Effector memory CD4-positive, alpha-beta T cell (primary cell): ENCODE measurements around the gene FNIP2.

Source experiments
- DNase-seq, 3 donors: peaks; one replicate each; pipeline ENCODE4 v3.0.0-alpha.2; 2020
- H3K27ac ChIP-seq: 2 replicates; pipeline ENCODE4 v1.7.0; 2013; ENCODE audit warnings: mild to moderate bottlenecking, low read length, moderate library complexity; ENCODE audit not compliant: insufficient read depth, poor library complexity, severe bottlenecking
- H3K27me3 ChIP-seq: replicated peaks from 2 replicates; pipeline ENCODE4 v1.7.0; 2013; ENCODE audit warnings: mild to moderate bottlenecking, low read length; ENCODE audit not compliant: insufficient read depth, control insufficient read depth, poor library complexity, severe bottlenecking
- H3K36me3 ChIP-seq: 2 replicates; pipeline ENCODE4 v1.7.0; 2013; ENCODE audit warnings: mild to moderate bottlenecking, low read length, moderate library complexity; ENCODE audit not compliant: control insufficient read depth, insufficient read depth
- H3K4me1 ChIP-seq: 2 replicates; pipeline ENCODE4 v1.7.0; 2013; ENCODE audit warnings: low read length, mild to moderate bottlenecking; ENCODE audit not compliant: control insufficient read depth, insufficient read depth, poor library complexity, severe bottlenecking
- H3K4me3 ChIP-seq: 2 replicates; pipeline ENCODE4 v1.7.0; 2013; ENCODE audit warnings: low read length, low read depth, mild to moderate bottlenecking; ENCODE audit not compliant: insufficient read depth, poor library complexity, severe bottlenecking
- H3K9me3 ChIP-seq: 2 replicates; pipeline ENCODE4 v1.7.0; 2013; ENCODE audit warnings: mild to moderate bottlenecking, low read length, moderate library complexity; ENCODE audit not compliant: control insufficient read depth
- total RNA-seq, 3 donors: gene quantifications; one replicate each; lab custom pipeline; 2026; lab: John Stamatoyannopoulos, UW

Gene FNIP2
- total RNA-seq, result 19.5 to 29.4 (median 22.7) reads per million in 3 donors

DNA sequence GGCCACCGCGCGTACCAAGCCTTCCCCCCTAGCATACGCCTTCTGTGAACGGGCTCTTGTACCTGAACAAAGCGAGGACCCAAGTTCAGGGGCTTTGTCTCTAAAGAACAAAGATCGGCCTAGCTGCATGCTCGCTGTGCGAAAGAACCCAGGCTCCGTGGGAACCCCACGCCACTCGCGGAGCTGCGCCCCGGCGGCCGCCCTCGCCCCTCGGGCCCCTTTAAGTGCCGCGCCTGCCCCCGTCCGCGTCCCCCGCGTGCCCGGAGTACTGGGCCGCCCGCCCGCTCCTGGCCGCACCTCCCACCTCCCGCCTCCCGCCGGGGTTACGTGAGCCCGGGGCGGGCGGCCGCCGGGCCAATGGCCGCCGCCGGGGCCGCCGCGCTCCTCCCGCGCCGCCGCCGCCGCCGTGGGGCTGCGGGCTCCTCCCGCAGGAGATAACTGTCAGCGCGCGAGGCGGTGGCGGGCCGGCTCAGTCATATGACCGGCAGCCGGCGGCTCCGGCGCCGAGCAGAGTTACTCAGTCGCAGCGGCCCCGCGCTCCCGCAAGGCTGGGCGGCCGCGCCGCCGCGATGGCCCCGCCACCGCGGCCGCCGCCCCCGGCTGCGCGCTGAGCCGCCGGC, at the start of gene FNIP2:
Gene FNIP2 (plus strand): TSS at position 472 of the 620 bp plus-strand sequence. CDS start 187 bp downstream, outside the sequence.
- peak; percentile 64 to 72 (median 68) for DNase-seq
- peaks cover 4% of the 10 kb centered on the region for H3K4me1 ChIP-seq
- peak within 1 kb of the TSS; percentile 73 for H3K27ac ChIP-seq
- H3K27me3 ChIP-seq, result no peaks in the 10 kb centered on the region
- H3K9me3 ChIP-seq, result no peaks in the 10 kb centered on the region
- H3K4me3 ChIP-seq, result peak within 1 kb of the TSS; percentile 72
- no peaks in the 10 kb centered on the region for H3K36me3 ChIP-seq

DNA sequence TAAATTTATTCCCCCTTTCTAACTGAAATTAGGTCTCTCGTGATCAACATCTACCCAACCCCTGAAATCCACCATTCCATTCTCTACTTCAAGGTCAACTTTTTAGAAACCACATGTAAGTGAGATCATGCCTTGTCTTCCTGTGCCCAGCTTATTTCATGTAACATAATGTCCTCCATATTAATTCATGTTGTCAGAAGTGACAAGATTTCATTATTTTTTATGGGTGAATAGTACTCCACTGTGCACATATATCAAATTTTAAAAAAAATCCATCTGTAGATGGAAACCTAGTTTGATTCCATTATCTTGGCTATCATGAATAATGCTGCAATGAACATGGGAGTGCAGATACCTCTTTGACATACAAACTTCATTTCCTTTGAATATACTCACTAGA, 47.1 kb upstream of the FNIP2 start:
- Histone ChIP-seq H3K4me1 (peaks cover 6% of the 10 kb centered on the region), H3K27ac (peak overlapping the region; percentile 93), H3K27me3 (no peaks in the 10 kb centered on the region), H3K36me3 (peaks cover 33% of the 10 kb centered on the region), H3K9me3 (no peaks in the 10 kb centered on the region), H3K4me3 (no peak overlapping the region)
- no peak for DNase-seq

DNA sequence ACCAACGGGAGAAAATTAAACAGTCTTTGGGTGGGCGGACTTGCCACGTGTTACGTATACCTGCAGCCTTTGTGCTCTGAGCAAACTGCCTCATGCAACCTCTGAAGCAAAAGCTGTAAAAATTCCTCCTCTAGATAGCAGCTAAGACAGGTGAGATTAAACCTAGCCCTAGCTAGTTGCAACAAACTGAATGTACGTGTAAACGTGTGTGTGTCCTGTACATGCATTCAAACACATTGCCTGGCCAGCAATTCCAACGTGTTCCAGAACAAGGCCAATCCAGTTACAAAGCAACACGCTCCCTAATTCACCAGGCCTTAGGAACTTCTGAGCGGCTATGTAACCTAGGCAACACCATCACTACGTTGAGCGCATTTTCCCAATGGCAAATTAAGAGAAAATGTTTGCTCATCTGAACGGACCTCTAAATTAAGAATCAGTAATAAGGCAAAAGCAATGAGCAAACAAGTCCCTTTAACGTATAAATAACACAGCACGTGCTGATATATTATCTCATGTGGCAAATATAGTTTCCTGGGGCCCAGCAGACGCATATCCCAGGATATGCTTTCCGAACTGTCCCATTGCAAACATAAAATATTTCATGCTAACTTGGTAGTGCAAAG, 46.4 kb upstream of the FNIP2 start:
- Histone ChIP-seq H3K27ac (peak overlapping the region; percentile 93), H3K4me1 (peaks cover 6% of the 10 kb centered on the region), H3K27me3 (no peaks in the 10 kb centered on the region), H3K4me3 (peak overlapping the region; percentile 61), H3K9me3 (no peaks in the 10 kb centered on the region), H3K36me3 (peaks cover 27% of the 10 kb centered on the region)
- no peak for DNase-seq

DNA sequence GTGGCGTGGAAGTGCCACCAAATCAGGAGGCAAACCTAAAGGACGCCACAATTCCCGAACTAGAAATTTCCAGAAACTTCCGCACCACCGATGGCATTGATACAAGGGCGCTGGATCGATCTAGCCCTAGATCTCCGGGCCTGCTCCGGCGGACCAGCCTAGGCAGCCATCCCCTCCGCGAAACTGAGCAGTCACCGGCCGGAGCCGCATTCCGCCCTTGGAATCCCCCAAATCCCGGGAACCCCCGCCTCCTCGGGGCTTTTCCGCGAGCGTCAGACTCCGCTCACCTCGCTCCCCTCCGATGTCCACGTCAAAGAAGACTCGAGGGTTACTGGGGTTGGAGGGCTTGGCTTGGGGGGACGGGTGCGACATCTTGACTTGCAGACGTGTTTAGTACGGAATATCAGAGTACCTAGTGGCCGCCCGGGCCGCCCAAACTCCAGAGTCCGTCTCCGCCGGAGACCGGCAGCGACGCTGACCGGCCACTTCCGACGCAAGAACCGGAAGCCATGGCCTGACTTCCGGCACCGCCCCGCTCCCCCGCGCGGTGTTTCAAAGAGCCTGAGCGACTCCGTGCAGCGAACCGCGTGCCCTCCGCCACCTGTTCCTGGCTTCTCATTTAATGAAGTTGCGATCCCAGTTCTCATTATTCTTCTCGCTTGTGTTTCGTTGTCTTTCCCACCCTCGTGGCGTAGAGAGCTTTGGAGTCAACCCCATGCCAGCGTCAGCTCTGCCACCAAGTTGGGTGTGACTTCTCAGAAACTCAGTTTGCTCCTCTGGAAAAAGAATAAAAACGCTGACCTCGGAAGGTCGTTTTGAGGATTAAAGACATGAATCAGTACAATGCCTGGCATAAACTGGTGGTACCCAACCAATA, 45.7 kb upstream of the FNIP2 start, which contains the start of gene PPID:
Gene PPID (minus strand): TSS at position 480 of the 877 bp plus-strand sequence. CDS start 108 bp downstream, at position 372.
- H3K27ac ChIP-seq, result peak within 1 kb of the TSS; percentile 93
- H3K9me3 ChIP-seq, result no peaks in the 10 kb centered on the region
- peaks cover 6% of the 10 kb centered on the region for H3K4me1 ChIP-seq
- peak within 1 kb of the TSS; percentile 61 for H3K4me3 ChIP-seq
- H3K27me3 ChIP-seq, result no peaks in the 10 kb centered on the region
- peaks cover 19% of the 10 kb centered on the region for H3K36me3 ChIP-seq
- DNase-seq, result peak; percentile 66 to 74 (median 72)

DNA sequence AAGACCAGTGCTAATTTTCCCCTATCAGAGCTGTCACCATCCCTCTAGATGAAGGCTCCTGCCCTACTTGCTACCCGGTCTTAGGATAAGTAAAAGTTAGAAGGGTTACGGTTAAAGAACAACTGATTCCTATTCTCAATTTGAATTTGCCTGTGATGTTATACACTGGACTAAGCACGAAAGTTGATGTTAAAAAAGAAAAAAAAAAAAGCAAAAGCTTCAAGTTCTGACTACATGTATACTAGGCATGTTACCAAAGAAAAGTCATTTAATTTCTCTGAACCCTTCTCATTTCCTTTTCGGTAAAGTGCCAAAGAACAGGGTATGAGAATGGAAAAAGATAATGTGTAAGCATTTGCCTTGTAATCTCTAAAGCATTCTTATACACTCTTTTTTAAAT, 44.2 kb upstream of the FNIP2 start:
- H3K27me3 ChIP-seq, result no peaks in the 10 kb centered on the region
- H3K4me3 ChIP-seq, result no peak overlapping the region
- H3K9me3 ChIP-seq, result no peaks in the 10 kb centered on the region
- H3K4me1 ChIP-seq, result peaks cover 6% of the 10 kb centered on the region
- peaks cover 4% of the 10 kb centered on the region for H3K36me3 ChIP-seq
- no peak for DNase-seq
- no peak overlapping the region for H3K27ac ChIP-seq

DNA sequence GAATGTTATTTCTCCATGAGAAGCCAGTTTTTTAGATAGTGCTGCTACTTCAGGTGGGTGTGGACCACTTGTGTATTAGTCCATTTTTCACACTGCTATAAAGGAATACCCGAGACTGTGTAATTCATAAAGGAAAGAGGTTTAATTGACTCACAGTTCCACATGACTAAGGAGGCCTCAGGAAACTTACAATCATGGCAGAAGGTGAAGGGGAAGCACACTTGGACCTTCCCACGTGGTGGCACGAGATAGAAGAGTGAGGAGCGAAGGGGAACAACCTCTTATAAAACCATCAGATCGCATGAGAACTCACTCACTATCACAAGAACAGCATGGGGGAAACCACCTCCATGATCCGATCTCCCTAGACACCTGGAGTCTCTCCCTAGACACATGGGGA, 42.2 kb upstream of the FNIP2 start:
- Histone ChIP-seq H3K9me3 (no peaks in the 10 kb centered on the region), H3K36me3 (no peaks in the 10 kb centered on the region), H3K4me3 (no peak overlapping the region), H3K27ac (no peak overlapping the region), H3K27me3 (no peaks in the 10 kb centered on the region), H3K4me1 (peaks cover 11% of the 10 kb centered on the region)
- DNase-seq, result no peak

DNA sequence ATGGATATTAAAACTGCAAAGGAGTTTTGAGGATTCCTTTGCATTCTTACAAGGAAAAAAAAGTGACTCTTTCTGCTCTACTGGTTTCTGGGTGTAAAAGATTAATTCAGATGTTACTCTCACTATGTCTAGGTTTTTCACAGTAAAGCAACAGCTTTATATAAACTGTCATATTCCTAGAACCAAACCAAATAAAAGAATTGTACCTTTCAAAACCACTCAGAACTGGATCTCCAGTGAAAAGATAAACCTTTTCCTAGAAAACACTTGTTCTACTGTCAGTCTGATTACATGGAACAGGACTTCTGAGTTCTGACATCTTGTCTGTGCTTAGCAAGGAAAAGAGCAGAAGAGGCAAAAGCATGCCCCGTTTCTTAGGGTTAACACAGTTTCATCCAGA, 40.6 kb upstream of the FNIP2 start:
- H3K27me3 ChIP-seq, result no peaks in the 10 kb centered on the region
- no peak for DNase-seq
- no peaks in the 10 kb centered on the region for H3K9me3 ChIP-seq
- H3K4me3 ChIP-seq, result no peak overlapping the region
- peaks cover 11% of the 10 kb centered on the region for H3K4me1 ChIP-seq
- H3K27ac ChIP-seq, result no peak overlapping the region
- no peaks in the 10 kb centered on the region for H3K36me3 ChIP-seq

DNA sequence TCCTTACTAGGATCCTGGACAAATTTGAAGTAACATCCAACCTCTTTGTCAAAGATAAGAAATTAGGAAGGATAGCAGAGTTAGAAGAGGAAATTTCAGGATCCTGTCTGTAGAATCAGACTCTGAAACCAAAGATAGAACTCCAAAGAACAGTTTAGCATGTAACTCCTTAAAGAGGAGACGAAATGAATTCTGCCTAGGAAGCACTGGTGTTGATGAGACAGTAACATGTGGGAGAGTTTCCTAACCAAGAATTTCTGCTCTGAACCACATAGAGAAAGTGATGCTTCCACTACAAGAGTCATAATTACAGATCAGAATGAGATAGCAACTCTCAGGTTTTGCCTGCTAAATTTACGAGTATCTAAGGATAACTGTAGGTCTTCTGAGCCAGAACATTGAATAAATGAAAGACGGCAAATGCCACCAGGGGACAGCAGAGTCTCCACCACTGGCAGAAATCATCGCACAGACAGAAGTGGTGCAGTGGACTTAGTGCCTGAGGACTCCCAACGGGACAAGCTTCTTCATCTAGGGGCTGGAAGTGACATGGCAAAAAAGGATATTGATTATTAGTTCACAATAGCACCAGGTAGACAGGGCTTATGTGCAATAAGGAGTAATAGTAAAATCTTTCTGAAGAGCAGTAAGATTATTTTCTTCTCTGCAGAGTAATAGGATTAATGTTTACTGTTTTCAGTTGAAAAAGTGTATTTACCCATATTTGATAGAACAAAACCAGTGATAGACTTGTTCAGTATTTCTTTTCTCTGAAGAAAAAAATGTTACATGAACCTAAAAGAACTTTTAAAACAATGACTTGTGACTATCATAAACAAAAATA, 38.9 kb upstream of the FNIP2 start:
- no peaks in the 10 kb centered on the region for H3K27me3 ChIP-seq
- DNase-seq, result peak in 1 of 3 donors; percentile 17
- no peak overlapping the region for H3K4me3 ChIP-seq
- no peaks in the 10 kb centered on the region for H3K36me3 ChIP-seq
- no peaks in the 10 kb centered on the region for H3K9me3 ChIP-seq
- no peak overlapping the region for H3K27ac ChIP-seq
- peaks cover 5% of the 10 kb centered on the region for H3K4me1 ChIP-seq

DNA sequence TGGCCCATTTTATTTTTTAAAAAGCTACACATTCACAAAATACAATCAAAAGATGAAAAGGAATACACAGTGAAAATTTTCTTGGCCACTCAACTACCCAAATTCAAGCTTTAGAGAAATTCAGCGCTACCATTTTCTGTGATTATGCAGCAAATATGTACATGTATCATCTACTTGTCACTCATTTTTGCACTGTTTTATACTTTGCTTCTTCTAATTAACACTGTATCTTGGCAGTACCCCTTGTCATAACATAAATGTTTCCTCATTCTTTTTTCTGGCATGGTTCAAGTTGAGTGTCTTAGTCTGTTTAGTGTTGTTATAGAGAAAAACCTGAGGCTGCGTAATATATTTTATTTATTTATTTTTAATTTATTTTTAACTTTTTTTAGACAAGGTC, 30.0 kb upstream of the FNIP2 start:
- no peak for DNase-seq
- Histone ChIP-seq H3K36me3 (no peaks in the 10 kb centered on the region), H3K4me3 (no peak overlapping the region), H3K9me3 (no peaks in the 10 kb centered on the region), H3K27me3 (no peaks in the 10 kb centered on the region), H3K4me1 (no peaks in the 10 kb centered on the region), H3K27ac (no peak overlapping the region)
